Muscle layer of duodenum (tissue), 2 donors: Measurements from ENCODE around the gene ACAA1.

ENCODE experiments used
- H3K27ac ChIP-seq: one replicate; pipeline ENCODE4 v1.7.0; 2013; ENCODE audit warnings: mild to moderate bottlenecking, low read length
- H3K27me3 ChIP-seq: one replicate; pipeline ENCODE4 v1.7.0; 2013; ENCODE audit warnings: low read depth, mild to moderate bottlenecking, control low read depth, low read length
- H3K36me3 ChIP-seq, 2 donors: one replicate each; pipeline ENCODE4 v1.7.0; 2013; ENCODE audit warnings: low read length in 2 of 2, control low read depth in 1 of 2, mild to moderate bottlenecking in 1 of 2; ENCODE audit not compliant: insufficient read depth in 2 of 2, control insufficient read depth in 1 of 2
- H3K4me1 ChIP-seq, 2 donors: one replicate each; pipeline ENCODE4 v1.7.0; 2013; ENCODE audit warnings: low read length in 2 of 2, mild to moderate bottlenecking in 2 of 2, control low read depth in 1 of 2, moderate library complexity in 1 of 2; ENCODE audit not compliant: insufficient read depth in 2 of 2, control insufficient read depth in 1 of 2
- H3K4me3 ChIP-seq, 2 donors: one replicate each; pipeline ENCODE4 v1.7.0; 2013; ENCODE audit warnings: low read length in 2 of 2, low read depth in 1 of 2, mild to moderate bottlenecking in 1 of 2
- H3K9me3 ChIP-seq, 2 donors: one replicate each; pipeline ENCODE4 v1.7.0; 2013; ENCODE audit warnings: low read length in 2 of 2, control low read depth in 1 of 2, mild to moderate bottlenecking in 1 of 2; ENCODE audit not compliant: control insufficient read depth in 1 of 2
- donor health status: healthy.

The ACAA1 gene

DNA sequence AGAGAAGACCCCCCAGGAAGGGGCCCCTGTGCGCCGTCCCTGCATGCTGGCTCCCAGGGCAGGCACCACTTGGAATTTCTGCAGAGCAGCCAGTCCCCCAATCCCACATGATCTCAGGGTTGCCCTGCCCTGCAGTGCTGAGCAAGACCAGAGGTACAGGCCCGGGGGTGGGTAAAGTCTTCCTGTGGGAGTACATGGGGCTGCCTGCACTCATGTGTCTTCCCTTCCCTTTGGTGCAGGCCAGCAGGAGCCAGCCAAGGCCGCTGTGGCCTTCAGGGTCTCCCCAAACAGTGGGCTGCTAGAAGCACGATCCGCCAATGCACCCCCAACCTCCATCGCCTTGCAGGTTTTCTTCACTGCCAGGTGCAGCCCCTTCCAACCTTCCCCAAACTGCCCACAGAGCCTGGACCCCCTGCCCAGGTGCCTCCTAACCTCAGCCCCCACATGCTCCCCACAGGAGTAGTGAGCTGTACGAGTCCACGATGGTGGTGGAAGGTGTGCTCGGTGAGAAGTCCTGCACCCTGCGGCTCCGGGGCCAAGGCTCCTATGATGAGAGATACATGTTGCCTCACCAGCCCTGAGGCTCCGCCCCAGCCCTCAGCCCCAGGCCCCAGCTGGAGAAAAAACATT is 15.0 kb downstream of the ACAA1 start:
- Histone ChIP-seq H3K9me3 (no peaks in the 10 kb centered on the region), H3K27ac (no peak overlapping the region), H3K4me1 (no peaks in the 10 kb centered on the region)

DNA sequence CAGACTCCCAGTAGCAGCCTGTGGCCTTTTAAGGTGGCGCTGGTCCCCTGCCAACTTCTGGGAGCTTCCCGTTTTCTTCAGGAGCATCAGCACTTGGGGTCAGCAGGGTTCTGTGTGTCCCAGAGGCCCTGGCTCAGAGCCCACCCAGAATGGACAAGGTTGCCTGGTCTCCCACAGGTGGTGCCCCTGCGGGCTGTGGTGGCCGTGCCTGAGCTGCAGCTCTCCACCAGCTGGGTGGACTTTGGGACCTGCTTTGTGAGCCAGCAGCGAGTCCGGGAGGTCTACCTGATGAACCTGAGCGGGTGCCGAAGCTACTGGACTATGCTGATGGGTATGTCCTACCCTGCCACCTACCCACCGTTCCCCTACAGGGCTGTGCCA is 15.5 kb downstream of the ACAA1 start:
- H3K36me3 ChIP-seq: peaks cover 40 to 64% of the 10 kb centered on the region in 2 donors
- H3K27ac ChIP-seq: no peak overlapping the region
- H3K27me3 ChIP-seq: no peaks in the 10 kb centered on the region
- H3K4me3 ChIP-seq: no peak overlapping the region
- H3K9me3 ChIP-seq: no peaks in the 10 kb centered on the region
- no peaks in the 10 kb centered on the region for H3K4me1 ChIP-seq

More for the DNA sequence above, 15.0 kb downstream of the ACAA1 start:
- no peak overlapping the region for H3K4me3 ChIP-seq
- H3K27me3 ChIP-seq: no peaks in the 10 kb centered on the region
- peaks cover 45 to 69% of the 10 kb centered on the region in 2 donors for H3K36me3 ChIP-seq

- no peak overlapping the region for H3K4me3 ChIP-seq
- H3K4me1 ChIP-seq: no peaks in the 10 kb centered on the region
- peaks cover 34 to 58% of the 10 kb centered on the region in 2 donors for H3K36me3 ChIP-seq
- no peaks in the 10 kb centered on the region for H3K27me3 ChIP-seq
- no peaks in the 10 kb centered on the region for H3K9me3 ChIP-seq
- H3K27ac ChIP-seq: no peak overlapping the region
Measured at GRCh38 chr3:38120693-38121450, 16.1 kb downstream of the ACAA1 start.

GRCh38 chr3:38119821-38120692 is 16.9 kb downstream of the ACAA1 start:
- Histone ChIP-seq H3K36me3 (peaks cover 26 to 50% of the 10 kb centered on the region in 2 donors), H3K4me3 (no peak overlapping the region), H3K9me3 (no peaks in the 10 kb centered on the region)

GRCh38 chr3:38119248-38119544 is 17.7 kb downstream of the ACAA1 start:
- H3K4me3 ChIP-seq: no peak overlapping the region
- no peak overlapping the region for H3K27ac ChIP-seq
- no peaks in the 10 kb centered on the region for H3K9me3 ChIP-seq
- H3K27me3 ChIP-seq: no peaks in the 10 kb centered on the region
- H3K36me3 ChIP-seq: peaks cover 17 to 42% of the 10 kb centered on the region in 2 donors
- H3K4me1 ChIP-seq: no peaks in the 10 kb centered on the region

More at GRCh38 chr3:38119821-38120692, 16.9 kb downstream of the ACAA1 start:
- Histone ChIP-seq H3K27me3 (no peaks in the 10 kb centered on the region), H3K27ac (no peak overlapping the region), H3K4me1 (no peaks in the 10 kb centered on the region)

- H3K27ac ChIP-seq: no peak overlapping the region
- H3K9me3 ChIP-seq: no peaks in the 10 kb centered on the region
- H3K4me1 ChIP-seq: no peaks in the 10 kb centered on the region
- no peaks in the 10 kb centered on the region for H3K27me3 ChIP-seq
- H3K4me3 ChIP-seq: no peak overlapping the region
- H3K36me3 ChIP-seq: peaks cover 14 to 37% of the 10 kb centered on the region in 2 donors
Measured at GRCh38 chr3:38118421-38119247, 18.3 kb downstream of the ACAA1 start.

DNA sequence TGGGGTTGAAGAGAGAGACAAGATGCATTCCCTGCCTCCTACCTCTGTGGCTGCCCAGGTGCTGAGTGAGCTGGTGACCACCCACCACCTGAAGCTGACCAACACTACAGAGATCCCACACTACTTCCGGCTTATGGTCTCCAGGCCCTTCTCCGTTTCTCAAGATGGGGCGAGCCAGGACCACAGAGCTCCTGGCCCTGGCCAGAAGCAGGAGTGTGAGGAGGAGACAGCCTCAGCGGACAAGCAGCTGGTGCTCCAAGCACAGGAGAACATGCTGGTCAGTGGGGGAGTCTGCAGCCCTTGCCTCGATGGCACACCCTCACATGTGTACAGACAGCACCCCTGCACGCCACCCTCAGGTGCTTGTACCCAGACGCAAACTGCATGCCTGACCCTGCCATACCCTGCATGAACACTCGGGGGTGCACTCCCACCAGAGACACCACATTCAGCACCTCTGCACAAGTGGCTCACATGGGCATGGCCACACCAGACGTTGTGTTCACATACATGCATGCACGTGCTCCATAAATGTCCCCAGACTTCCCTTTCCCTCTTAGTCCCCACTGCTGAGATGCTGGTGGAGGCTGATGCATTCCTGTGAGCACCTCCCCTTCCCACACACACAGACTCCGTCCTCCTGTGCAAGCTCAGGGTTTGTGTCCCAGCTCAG is 19.0 kb downstream of the ACAA1 start:
- Histone ChIP-seq H3K27ac (no peak overlapping the region), H3K4me1 (no peaks in the 10 kb centered on the region), H3K36me3 (peaks cover 9 to 30% of the 10 kb centered on the region in 2 donors), H3K9me3 (no peaks in the 10 kb centered on the region), H3K27me3 (no peaks in the 10 kb centered on the region), H3K4me3 (no peak overlapping the region)

DNA sequence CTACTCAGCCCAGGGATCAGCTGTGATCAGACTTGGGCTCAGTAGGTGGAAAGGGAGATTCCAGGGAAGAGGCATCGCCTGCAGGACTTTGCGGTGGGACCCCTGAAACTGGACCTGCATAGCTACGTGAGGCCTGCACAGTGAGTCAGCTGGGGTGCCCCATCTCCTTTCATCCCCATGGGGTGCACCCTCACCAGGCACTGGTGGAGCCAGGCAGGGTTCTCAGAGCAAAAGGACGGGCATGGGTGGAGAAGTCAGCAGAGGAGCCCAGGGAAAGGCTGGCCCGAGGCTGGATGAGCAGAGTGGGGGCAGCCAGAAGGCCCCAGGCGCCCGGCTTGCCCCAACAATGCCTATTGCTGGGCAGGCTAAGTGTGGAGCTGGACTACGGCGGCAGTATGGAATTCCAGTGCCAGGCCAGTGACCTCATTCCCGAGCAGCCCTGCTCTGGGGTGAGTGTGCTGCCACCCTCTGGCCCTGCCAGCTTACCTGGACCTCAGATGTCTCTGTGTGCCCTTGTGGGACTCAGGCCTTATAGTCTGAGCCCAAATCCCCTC is 19.7 kb downstream of the ACAA1 start:
- H3K36me3 ChIP-seq: peaks cover 4 to 24% of the 10 kb centered on the region in 2 donors
- H3K27me3 ChIP-seq: no peaks in the 10 kb centered on the region
- no peak overlapping the region for H3K4me3 ChIP-seq
- H3K4me1 ChIP-seq: no peaks in the 10 kb centered on the region
- no peaks in the 10 kb centered on the region for H3K9me3 ChIP-seq
- no peak overlapping the region for H3K27ac ChIP-seq

- H3K36me3 ChIP-seq: peaks cover 4 to 17% of the 10 kb centered on the region in 2 donors
- H3K4me3 ChIP-seq: no peak overlapping the region
- H3K9me3 ChIP-seq: no peaks in the 10 kb centered on the region
- H3K4me1 ChIP-seq: no peaks in the 10 kb centered on the region
- H3K27ac ChIP-seq: no peak overlapping the region
- no peaks in the 10 kb centered on the region for H3K27me3 ChIP-seq
Measured at GRCh38 chr3:38116471-38117162, 20.3 kb downstream of the ACAA1 start.
